22Rv1 (cell line): Measurements from ENCODE around the gene GCNT2.
"Not testable (repeated sequence)": the region's sequence is repeated elsewhere in the genome, so short reads cannot be mapped to it uniquely, and the experiment has no call there.

Experiments
- H3K27ac ChIP-seq: fragments of 450-650 bp; 2 replicates; pipeline ENCODE4 v1.5.1; 2017
- ZFX ChIP-seq: fragments of 450-650 bp; IDR thresholded peaks from 2 replicates; pipeline ENCODE4 v1.6.1; 2017; ENCODE audit warnings: antibody characterized with exemption, borderline replicate concordance
- TF ChIP-seq, protein P1 (sequence below): fragments of 450-650 bp; IDR thresholded peaks from 2 replicates; pipeline ENCODE4 v1.5.1; 2017; ENCODE audit warnings: mild to moderate bottlenecking

The GCNT2 gene

DNA sequence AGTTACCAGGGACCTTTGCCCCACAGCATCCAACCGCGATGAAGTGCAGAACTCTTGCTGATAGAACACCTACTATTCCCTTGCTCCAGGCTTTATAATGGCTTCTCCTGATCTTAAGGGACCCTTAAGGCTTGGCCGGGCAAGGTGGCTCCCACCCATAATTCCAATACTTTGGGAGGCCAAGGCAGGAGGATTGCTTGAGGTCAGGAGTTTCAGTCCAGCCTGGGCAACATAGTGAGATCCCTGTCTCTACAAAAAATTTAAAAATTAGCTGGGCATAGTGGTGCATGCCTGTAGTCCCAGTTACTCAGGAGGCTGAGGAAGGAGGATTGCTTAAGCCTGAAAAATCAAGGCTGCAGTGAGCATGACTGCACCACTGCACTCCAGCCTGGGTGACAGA lies 68.8 kb downstream of the GCNT2 start:
- TF ChIP-seq ZFX: no peak
- TF ChIP-seq, protein P1, sequence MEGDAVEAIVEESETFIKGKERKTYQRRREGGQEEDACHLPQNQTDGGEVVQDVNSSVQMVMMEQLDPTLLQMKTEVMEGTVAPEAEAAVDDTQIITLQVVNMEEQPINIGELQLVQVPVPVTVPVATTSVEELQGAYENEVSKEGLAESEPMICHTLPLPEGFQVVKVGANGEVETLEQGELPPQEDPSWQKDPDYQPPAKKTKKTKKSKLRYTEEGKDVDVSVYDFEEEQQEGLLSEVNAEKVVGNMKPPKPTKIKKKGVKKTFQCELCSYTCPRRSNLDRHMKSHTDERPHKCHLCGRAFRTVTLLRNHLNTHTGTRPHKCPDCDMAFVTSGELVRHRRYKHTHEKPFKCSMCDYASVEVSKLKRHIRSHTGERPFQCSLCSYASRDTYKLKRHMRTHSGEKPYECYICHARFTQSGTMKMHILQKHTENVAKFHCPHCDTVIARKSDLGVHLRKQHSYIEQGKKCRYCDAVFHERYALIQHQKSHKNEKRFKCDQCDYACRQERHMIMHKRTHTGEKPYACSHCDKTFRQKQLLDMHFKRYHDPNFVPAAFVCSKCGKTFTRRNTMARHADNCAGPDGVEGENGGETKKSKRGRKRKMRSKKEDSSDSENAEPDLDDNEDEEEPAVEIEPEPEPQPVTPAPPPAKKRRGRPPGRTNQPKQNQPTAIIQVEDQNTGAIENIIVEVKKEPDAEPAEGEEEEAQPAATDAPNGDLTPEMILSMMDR: no peak
- H3K27ac ChIP-seq: no peak overlapping the region

DNA sequence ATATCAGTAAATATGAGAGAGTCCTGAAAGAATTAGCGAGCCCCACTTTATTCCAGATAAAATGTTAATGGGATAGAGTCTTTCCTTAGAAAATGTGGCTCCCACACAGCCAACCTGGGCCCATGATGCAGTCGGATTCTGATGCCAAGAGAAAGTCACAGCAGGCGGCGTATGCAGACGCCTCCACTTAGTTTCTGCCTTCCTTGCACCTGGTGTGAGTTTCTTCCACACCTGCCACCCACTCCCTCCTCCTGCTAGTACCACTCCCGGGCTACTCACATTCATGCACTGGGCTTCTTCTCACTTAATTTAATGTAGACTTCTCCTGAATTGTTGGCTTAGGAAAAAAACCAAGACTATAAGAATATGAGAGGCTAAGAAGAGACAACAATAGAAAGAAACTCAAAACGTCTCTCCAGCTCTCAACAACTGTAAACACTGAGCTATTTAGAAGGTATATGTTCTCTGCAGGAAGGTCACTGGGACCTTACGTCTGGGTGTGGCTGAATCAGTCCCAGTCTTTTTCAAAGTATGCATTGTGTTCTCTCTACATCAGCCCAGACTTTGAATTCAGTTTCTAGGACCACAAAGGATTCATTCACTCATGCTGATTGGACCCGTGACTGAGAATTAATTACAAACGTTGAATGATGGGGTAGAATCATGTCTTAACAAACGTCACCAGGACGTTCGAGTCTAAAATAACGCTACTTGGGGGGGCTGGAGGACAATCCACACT lies 70.4 kb downstream of the GCNT2 start:
- no peak for TF ChIP-seq ZFX
- TF ChIP-seq, protein P1: no peak
- H3K27ac ChIP-seq: no peak overlapping the region

DNA sequence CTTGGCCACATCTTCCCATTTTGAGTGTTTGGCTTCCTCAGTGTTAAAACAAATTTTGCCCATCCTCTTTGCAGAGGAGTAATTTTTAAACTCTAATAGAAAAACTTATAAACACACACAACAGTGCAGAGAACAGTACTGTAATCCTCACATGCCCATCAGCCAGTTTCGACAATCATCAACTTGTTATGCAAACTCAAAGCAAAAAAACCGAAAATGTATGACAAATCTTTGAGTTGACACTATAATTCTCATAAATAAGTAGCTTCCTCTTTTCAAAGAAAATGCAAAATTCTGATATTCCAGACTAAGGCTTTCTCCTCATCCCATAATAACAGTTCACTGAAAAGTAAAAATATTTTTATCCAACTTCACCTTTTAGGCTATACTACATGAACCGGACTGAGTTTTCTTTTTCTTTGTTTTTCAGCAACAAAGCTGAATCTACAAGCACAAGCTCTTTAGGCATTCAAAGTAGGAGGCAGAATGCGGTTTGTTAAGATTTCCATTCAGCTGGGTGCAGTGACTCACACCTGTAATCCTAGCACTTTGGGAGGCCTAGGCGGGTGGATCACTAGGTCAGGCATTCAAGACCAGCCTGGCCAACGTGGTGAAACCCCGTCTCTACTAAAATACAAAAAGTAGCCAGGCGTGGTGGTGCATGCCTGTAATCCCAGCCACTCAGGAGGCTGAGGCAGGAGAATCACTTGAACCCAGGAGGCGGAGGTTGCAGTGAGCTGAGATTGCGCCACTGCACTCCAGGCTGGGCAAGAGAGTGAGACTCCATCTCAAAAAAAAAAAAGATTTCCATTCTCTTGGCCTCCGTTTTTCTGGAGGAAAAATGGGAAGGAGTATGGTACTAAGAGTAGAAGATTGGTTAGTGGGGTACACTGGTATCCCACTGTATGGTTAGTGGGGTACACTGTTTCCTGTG lies 74.8 kb downstream of the GCNT2 start:
- no peak overlapping the region for H3K27ac ChIP-seq
- TF ChIP-seq, protein P1: no peak
- TF ChIP-seq ZFX: no peak

DNA sequence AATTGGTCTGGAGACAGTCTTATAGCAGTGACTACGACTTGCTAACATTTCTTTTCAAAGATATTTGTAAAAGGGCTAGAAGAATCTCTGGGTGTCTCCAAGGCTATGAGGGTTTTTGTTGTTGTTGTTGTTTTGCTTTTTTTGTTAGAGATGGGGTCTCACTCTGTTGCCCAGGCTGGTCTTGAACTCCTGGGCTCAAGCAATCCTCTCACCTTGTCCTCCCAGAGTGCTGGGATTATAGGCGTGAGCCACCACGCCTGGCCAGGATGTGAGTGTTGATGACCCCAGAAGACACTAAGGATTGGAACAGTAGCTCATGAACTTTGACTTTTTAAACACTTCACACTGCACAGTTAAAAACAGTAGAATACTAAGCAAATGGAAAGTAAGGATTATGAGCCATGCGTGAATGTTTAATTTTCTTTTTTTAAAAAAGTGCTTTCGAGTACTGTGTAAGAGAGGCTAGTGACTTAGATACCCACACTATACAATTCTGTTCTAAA lies 76.4 kb downstream of the GCNT2 start:
- TF ChIP-seq, protein P1: no peak
- TF ChIP-seq ZFX: no peak
- H3K27ac ChIP-seq: no peak overlapping the region

DNA sequence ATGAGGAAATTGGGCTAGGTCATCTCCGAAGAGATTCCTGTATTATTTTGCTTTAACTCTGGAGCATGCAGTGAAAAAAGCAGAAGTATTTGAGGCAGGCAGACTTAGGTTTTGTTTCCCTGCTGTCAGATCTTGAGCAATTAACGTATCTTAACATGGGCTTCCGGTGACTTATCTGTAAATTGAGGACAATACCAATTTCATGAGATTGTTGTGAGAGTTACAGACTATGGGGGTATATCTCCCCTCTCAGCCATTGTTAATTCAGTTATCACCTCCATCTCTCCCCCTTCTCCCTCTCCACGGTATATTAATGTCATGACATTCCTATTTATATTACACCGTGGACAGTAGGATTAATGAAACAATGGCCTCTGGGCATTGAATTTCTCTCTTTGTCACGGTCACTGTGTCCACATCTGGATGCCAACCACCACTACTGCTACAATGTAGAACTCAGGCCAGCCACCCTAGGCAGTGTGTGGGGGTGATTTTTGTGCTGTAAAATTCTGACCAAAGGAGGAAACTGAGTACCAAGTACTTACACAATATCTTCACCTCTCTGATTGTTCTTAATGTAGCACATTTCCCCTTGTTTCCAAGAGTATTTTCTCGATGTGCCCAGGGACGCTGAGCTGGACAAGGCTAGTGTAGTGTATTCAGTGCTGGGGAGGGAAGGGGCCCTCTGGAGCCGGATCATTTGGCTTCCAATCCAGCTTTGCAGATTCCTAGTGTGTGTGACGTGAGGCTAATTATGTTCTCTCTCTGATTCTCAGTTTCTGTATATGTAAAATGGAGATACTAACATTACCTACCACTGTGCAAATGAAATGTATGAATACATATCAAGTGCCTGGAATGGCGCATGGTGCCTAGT lies 77.2 kb downstream of the GCNT2 start:
- no peak overlapping the region for H3K27ac ChIP-seq
- TF ChIP-seq, protein P1: no peak
- no peak for TF ChIP-seq ZFX

DNA sequence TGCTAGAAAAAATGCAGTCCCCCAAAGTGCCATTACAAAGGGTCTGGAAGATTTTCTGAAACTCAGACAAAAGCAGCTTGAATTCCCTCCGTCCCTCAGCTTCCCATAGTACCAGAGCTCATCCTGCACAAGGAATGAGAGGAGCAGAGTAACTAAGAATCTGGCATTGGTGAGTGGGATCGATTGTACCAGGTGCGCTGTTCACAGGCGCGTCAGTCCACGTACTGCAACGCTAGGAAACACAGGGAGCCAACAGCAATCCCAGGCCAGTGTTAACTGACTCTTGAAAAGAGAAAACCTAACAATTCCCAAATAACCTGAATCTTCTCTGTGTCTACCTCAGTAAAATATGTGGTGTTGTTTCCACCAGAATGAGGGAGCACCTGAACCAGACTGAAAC lies 77.9 kb downstream of the GCNT2 start:
- H3K27ac ChIP-seq: no peak overlapping the region
- TF ChIP-seq, protein P1: no peak
- TF ChIP-seq ZFX: no peak

DNA sequence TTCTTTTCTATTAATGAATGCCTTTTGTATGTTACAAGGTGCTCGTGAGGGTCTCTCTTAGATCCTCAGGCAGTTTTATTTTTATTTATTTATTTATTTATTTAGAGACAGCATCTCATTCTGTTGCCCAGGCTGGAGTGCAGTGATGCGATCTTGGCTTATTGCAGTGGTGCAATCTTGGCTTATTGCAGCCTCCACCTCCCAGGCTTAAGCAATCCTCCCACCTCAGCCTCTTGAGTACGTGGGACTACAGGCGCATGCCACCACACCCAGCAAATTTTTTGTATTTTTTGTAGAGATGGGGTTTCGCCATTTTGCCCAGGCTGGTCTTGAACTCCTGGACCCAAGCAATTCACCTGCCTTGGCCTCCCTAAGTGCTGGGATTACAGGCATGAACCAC lies 79.5 kb downstream of the GCNT2 start:
- not testable (repeated sequence) for H3K27ac ChIP-seq
